NCI-H2227 (cell line): Measurements from ENCODE around the gene KTN1.

ENCODE experiments used
- DNase-seq: peaks from one replicate; lab custom pipeline; 2025; ENCODE audit not compliant: unreplicated experiment; lab: John Stamatoyannopoulos, UW

KTN1 gene

DNA sequence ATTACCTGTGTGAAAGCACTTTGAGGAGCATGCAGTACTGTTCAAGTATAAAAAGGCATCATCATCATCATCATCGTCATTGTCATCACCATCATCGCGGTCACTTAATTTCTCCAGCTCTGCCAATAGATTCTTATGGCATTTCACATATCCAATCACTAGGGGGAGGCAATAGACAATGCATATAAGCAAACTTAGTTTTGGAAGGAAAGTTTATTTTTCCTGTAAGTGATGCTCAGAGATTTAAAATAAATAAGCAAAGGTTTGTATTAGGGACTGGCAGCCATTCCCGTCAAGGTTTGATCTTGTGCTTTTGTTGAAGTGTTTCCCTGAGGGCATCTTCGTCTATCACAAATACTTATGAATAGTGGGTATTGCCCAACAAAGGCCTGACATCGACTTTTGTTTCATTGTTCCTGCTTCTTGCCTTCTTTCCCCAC lies 127.4 kb downstream of the KTN1 start:
- peak; percentile 14 for DNase-seq

DNA sequence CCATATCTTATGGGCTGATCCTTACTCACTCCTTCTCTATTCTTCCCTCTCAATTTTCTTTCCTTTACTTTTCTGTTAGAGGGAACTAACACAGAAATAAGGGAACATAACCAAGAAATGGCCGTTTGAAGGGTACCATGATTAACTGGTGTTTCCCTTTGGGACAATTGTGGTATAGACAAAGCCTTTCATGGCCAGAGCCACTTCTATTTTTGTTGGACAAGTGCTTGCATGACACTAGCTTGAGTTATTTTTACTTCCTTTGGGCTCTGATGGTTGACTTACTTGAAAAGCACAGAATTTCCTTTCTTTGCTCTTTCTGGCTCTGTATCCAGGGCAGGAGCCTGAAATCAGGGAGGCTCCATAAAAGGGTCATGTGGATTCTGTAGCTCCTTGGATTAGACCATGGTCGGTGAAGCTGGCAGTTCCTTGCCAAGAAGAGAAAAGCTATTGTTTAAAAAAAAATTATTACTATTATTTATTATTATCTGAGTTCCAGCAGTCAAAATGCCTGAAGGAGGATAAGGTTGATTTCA lies 130.6 kb downstream of the KTN1 start:
- no peak for DNase-seq

DNA sequence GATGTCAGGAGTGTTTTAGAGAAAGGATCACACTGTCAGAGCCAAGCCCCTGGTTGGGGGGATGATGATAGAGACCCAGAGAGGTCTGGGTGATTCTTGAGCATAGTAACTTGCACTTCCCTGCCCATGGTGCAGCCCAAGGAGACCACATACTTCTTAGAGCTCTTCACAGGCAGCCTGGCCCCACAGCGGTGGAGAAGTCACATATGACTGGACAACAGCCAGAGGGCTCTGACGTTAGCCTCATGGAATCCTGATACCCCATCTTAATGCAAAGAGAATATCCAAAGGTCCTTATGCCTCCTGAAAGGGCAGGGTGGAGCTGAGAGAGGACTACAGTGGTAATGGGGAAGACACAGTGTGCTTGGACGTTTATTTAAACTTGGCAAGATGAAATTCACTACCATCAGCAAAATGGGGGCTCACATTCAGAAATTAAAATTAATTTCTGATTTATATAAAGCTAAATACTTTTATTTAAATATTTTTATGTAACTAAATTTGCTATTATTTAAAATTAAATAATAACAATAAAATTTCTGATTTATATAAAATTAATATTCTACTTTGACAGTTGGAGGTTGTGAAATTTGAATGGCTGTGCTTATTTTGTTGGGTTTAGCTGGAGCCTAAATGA lies 131.3 kb downstream of the KTN1 start:
- DNase-seq = no peak

DNA sequence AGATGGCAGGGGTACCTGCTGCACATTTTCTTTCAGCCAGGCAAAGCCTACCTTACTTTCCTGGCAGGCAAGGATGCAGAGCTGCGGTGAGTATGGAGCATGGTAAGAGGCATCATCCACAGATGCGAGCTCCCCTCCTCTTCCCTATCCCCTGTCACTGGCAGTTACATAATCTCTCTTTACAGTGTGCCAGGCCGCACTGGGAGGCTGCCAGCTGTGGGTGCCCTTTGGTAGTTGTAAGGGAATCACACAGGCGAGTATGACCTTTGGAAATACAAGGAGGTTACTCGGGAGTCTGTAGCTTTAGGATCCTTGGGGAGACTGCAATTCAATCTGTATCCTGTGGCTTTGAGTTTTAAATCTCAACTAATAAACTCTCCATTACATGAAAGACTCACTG lies 132.5 kb downstream of the KTN1 start:
- DNase-seq = no peak

DNA sequence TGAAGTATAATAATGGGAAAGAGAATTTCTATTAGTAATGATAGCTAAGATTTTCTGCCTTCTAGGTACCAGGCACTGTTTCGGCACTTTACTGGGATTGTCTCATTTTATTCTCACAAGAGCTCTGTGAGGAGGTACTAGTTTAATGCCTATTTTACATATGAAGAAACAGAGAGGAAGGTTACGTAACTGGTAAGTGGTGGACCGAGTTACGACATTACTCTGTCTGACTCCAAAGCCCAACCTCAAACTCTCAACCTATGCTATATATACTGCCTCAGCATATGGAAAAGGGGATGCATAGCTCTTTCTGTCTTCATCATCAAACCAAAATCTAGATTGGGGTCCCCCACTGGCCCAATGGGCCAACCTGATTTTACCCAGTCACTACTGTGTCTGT lies 133.5 kb downstream of the KTN1 start:
- no peak for DNase-seq

DNA sequence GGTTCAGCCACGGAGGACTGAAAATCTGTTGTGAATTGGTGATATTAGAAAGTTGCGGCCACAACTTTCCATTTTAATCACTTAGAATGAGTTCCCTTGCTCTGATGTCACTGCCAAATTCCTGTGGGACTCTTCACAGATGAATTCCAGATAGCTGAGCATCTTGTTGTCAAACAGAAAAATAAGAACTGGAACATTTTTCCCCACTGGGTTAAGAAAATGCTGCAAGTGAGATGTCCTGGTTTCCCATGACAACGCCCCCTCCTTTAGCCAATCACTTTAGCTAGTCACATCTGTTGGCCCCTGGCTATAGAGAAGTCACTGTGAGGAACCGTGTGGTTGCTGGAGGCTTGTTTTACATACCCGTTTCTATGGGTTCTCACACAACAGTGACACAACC lies 135.9 kb downstream of the KTN1 start:
- no peak for DNase-seq

DNA sequence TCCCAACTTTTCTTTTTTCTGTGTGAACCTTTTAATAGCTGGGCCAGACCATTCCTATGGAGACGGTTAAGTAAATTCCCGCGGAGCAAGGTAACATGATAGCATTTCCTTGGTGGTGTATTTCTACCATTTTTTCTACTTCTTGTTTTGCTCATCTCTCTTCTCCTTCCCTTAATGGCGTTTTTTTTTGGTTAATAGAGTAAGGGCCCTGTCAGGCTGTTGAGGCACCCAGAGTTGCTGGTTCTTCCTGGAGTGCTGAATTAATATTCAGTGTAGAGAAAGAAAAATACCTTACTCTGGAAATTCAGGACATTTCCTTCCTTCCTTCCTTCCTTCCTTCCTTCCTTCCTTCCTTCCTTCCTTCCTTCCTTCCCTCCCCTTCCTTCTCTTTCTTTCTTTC lies 137.6 kb downstream of the KTN1 start:
- DNase-seq = no peak

DNA sequence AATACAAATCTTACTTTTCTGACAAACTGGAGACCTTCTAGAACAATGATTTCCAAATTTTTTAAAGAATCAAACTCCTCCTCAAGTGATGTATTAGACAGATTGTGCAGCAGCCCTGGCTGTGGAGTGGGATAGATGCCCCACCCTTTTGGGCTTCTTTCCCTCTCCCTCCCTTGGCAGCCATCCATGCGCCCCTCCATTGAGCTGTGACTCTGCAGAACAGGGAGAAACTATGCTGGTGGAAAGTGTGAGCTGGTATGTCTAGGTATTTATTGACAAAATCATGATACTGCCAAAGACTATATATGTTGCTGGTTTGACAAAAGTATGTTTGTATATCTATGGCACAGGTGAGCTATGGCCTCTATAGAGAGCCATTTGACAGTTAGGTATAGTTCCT lies 138.5 kb downstream of the KTN1 start:
- DNase-seq = no peak

DNA sequence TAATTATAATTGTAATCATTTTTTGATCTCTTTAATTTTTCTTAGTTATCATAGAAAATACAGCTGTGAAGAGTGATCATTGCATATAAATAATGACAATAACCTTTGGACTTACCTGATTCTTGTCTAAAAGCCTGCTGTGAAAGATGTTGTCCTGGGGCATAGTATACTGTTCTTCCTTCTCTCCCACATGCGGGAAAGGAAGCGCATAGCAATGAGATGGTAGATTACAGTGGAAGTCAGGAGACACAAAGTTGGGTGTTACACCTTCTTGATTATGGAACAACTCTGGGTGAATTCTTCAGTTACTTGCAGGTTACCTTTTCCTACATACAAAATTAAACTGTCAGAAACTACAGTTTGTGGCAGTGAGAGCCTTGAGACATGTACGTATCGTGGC lies 140.8 kb downstream of the KTN1 start:
- DNase-seq = no peak

DNA sequence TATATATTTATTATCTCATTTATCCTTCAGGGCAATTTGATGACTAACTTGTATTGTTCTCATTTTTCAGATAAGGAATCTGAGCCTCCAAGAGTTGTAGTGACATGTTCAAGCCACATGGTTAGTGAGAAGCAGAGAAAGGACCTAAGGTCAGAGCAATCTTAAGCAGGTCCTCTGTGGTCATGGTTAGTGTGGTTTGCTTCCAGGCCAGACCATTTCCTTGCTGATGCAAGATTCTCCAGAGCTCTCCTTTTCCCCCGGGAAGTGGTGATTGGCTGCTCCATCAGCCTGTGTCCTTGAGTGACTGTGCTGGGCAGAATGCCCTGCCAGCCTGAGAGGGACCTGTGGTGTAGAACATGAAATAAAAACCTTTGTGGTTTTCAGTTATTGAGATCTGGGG lies 141.3 kb downstream of the KTN1 start:
- DNase-seq = no peak

DNA sequence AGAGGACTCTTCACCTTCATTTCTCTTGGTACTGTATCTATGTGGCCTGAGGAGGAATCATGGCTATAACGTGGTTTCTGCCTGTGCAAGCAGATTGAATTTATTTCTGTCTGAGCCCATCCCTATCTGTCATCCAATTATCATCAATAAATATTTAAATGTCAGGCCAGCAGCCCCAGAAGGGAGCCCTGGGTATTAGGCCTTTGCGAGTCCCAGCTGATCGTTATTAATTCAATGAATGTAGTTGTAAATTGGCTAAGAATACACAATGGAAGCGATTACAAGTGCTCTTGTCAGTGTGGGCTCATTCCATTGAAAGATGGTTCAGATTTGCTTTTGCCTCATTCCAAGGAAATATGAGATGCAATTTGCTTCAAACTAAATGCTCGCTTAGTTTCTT lies 142.0 kb downstream of the KTN1 start:
- no peak for DNase-seq

DNA sequence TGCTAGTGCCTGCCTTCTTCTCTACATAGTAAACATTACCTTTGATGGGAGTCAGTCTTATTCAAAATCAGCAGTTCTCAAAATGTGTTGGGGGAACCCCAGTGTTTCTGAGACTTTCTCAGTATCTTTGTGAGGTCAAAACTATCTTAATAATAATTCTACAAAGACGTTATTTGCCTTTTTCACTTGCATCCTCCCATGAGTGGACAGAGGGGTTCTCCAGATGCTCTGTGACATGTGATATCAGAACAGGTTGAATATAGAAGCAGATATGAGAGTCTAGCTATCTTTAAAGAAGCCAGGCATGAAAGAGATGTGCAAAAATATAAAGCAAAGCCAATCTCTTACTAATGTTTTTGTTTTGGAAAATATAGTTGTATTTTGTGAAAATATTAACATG lies 144.7 kb downstream of the KTN1 start:
- DNase-seq = no peak

DNA sequence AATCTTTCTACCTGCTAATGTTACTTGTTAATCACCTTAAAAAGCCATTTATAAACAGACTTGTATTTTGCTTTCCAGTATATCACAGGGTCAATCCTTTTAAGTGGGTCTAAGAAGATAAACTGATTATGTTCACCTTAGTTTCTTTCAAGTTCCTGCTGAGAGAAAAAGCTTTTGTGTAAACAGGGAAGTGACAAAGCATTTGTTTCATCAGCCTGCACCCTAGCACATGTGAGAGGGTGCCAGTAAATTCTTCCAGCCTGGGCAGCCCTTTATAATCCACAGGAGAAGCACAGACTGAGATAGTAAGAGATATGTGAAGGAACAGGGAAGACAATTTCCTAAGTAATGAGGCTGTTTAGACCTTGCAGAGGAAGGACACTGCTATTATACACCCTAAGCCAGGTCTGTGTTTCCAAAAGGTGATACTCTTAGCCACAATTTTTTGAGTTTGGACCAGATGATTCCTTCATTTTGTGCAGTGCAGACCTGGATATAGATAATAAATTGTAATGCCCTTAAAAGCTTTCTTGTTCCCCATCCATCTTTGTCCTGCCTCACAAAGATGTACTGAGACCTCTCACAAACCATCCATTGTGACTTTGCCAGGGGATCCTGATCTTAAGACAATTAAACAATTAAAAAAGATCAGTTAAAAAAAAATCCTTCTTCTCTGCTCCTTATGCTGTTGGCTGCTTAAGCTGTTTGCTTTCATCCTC lies 150.7 kb downstream of the KTN1 start:
- no peak for DNase-seq

DNA sequence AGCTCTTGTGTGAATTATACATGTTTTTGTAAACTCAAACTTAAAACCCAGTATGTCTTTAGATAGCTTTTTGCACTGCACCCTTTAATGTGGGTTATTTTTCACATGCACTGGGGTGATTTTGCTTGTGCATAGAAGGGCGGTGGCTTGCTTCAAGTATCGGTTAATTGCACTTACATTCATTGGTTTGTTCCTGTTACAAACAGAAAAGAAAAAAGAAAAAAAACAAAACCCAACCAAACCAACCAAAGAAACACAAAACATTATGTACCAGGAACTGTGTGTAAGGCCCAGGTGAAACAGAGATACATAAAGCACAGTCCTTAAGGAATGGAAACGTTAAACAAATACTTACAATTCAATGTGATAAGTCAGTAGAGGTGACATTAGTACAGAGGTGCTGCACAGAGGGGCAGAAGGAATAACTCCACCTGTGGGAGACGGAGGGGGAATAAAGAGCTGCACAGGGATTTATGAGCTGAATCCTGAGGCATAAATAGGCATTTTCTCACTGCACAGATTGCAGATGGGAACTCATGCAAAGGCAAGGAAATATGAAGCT lies 151.4 kb downstream of the KTN1 start:
- no peak for DNase-seq

DNA sequence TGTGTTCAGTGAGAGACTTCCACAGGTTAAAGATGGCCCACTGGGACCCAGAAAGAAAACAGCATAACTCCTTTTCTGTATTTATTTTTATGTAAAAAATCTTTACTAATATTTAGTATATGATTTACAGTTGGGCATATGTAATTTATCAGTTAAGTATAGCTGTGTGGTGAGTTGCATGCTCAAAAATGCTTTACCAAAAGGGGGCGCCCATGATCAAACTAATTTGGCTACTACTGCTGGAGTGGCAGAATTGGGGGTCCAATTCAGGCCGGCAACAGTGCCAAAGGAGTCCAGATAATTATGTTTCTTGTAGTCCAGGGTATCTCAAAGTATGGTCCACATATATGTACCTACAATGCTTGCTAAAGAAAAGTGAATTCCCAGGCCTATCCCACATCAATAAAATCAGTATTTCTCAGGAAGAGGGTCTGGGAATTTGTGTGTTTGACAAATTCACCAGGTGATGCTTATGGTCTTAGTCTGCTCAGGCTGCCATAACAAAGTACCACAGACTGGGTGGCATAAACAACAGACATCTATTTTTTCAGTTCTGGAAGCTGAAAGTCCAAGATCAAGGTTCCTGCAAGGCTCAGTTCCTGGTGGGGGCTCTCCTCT lies 152.0 kb downstream of the KTN1 start:
- DNase-seq = peak; percentile 29

DNA sequence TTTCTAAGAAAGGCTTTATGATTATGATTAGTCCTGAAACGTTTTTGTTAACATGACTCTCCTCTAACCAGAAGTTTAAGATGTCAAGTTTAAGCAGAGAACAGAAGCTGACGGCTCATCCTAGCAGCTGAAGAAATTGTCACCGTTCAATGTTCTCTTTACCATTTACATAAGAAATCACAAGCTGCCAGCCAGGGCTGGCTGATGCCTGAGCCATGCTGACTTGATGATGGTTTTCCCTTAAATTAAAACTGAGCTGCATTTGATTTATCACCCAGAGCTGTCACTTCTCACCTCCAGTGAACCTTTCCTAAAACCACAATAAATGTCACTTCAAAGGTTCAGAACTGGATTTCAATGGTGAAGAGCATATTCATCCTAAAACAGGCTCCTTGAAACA lies 153.6 kb downstream of the KTN1 start:
- DNase-seq = peak; percentile 5
